Lower leg skin (tissue), 4 donors: ENCODE data around the gene PRRC2C. TPM values are rescaled to one million over a fixed set of nuclear protein-coding genes. Genes with fewer than 3 reads are reported as not detected.
"Not testable (repeated sequence)": the region's sequence is repeated elsewhere in the genome, so short reads cannot be mapped to it uniquely, and the experiment has no call there.

ENCODE experiments used
- DNase-seq, 2 donors: peaks; one replicate each; pipeline ENCODE4 v3.0.0-alpha.2; 2019; ENCODE audit warnings: low spot score in 2 of 2
- H3K4me3 ChIP-seq: fragments of 200-600 bp; sonication (generic); 2 replicates; pipeline ENCODE4 v1.5.1; 2017; ENCODE audit warnings: mild to moderate bottlenecking, low read depth; ENCODE audit not compliant: poor library complexity, severe bottlenecking
- CTCF ChIP-seq, 3 donors: fragments of 450-650 bp; IDR thresholded peaks; one replicate each; pipeline ENCODE4 v1.5.1; 2016; ENCODE audit warnings: antibody characterized with exemption in 3 of 3, mild to moderate bottlenecking in 3 of 3, moderate library complexity in 2 of 3
- POLR2A ChIP-seq, 2 donors: fragments of 450-650 bp; IDR thresholded peaks; one replicate each; pipeline ENCODE4 v1.6.1; 2016 to 2017; ENCODE audit warnings: antibody characterized with exemption in 2 of 2, mild to moderate bottlenecking in 1 of 2, moderate library complexity in 1 of 2
- WGBS, 2 donors: methylation state at CpG; one replicate each; pipeline ENCODE4 v1.1.5; 2018; 5-methylcytosine and 5-hydroxymethylcytosine counted together
- intact Hi-C: fragments of 100-400 bp; cut with DNase I; formaldehyde crosslinking; loops from one replicate; pipeline ENCODE4 v1.15.0; 2023; ENCODE audit warnings: low total_unique reads
- total RNA-seq, 4 donors: library from RNA; depleted of rRNA; stranded (reverse); fragments of >200 nt; gene quantifications; one replicate each; pipeline ENCODE4 v1.1.0, GENCODE V29; 2016

The PRRC2C gene
- total RNA-seq, 4 donors from 2014 or later = 68.6 to 93.4 (median 83.1) TPM

DNA sequence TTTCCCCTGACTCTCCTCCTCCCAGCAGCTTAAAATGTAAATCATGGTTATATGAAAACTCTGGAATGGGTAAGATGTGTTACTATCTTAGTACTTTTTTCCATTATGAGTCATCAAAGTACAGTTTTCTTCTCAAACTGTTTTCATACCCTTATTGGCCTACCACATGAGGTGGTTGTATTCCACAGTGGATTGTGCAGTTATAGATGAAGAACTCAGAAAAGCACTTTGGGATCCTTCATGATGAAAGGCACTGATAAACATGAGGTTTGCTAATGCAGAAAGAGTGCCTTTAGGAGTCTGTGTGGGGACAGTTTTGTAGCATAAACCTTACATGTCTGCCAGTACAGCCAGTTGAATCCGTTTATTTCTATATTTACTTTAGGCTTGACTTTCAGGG, 104.7 kb downstream of the PRRC2C start:
- WGBS, 2 donors = 61 to 73% methylated on average over 1 of the region's 1 CpG
- no peak overlapping the region for H3K4me3 ChIP-seq
- TF ChIP-seq POLR2A (IDR thresholded peaks at IDR 0.05) = no peak
- no peak for TF ChIP-seq CTCF (IDR thresholded peaks at IDR 0.05)
- intact Hi-C loops = no loop called here
- DNase-seq = no peak

DNA sequence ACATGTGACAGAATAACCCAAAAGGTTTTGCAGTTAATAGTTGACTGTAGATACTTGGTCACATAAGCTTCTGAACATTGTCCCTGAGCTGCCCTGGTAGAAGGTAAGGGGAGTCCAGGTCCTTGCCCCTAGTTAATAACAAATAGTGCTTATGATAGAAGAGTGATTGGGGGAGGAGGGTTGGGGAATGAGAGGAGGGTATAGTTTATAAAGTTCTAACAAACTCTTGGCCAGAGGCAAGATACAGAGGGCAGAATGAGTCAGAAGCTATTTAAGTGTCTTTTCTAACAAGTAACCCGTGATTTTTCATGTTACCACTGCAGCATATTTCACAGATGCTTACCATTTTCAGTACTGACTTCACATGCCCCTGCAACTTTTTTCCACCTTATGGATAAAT, 110.0 kb downstream of the PRRC2C start:
- 34 to 40% methylated on average over 1 of the region's 1 CpG for WGBS, 2 donors
- DNase-seq = no peak
- TF ChIP-seq POLR2A (IDR thresholded peaks at IDR 0.05) (no peak), CTCF (IDR thresholded peaks at IDR 0.05) (no peak)
- intact Hi-C loops = no loop called here
- no peak overlapping the region for H3K4me3 ChIP-seq

DNA sequence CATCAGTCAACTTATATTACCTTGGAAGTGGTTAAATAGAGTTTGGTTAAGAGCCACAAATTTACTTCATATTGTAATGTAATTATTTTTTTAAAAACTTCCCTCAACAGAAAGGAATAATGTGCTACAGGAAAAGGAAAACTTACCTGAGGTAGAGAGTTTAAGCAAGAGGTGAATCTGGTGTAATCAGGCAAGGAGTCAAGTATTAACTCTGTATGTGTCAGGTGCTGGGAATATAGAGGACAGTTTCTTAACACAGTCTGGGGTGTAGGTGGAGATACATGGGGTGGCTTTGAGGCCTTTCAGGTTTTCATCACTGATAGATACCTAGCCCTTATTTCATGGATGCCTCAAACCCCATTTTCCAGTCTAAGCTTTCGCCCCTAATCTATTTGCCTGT, 110.8 kb downstream of the PRRC2C start:
- no peak overlapping the region for H3K4me3 ChIP-seq
- WGBS, 2 donors = 97 to 100% methylated on average over 1 of the region's 1 CpG
- TF ChIP-seq POLR2A (IDR thresholded peaks at IDR 0.05) (no peak), CTCF (IDR thresholded peaks at IDR 0.05) (no peak)
- DNase-seq = no peak
- intact Hi-C loops = no loop called here

DNA sequence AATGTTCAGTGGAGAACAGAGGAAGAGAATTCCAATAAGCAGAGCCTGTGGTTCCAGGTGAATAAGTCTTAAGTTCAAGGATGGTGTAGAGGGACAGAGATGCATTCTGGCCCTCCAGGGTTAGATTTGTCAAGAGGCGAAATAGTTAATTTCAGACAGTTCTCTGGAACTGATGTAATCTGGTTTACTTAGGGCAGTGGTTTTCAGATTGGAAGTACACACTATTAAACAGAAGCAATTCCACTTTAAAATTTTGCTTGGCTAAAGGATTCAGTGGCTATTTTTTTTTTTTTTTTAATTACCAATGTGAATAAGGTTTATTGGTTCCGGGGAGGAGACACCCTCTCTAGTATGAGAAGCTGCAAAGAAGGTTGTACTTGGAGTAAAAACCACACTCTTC, 111.4 kb downstream of the PRRC2C start:
- DNase-seq = no peak
- TF ChIP-seq CTCF (IDR thresholded peaks at IDR 0.05) = no peak
- TF ChIP-seq POLR2A (IDR thresholded peaks at IDR 0.05) = no peak
- no peak overlapping the region for H3K4me3 ChIP-seq
- intact Hi-C loops = no loop called here
- 91 to 93% methylated on average over 2 of the region's 2 CpGs for WGBS, 2 donors

DNA sequence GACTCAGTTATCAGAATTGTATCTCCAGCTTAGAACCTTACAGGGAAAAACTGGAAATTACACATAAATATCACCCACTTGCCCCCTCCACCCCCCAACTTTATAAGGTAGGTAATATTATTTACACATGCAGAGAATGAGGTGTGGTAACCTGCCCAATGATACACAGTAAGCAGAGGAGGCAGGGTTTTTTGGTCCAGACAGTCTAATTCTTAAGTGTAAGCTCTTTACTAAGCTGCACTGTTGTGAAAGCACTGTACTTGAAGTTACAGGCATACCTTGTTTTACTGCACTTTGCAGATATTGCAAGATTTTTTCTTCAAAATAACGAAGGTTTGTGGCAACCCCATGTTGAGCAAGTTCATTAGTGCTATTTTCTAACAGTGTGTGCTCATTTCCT, 111.9 kb downstream of the PRRC2C start:
- intact Hi-C loops = no loop called here
- WGBS, 2 donors = 63 to 65% methylated on average over 1 of the region's 1 CpG
- H3K4me3 ChIP-seq = no peak overlapping the region
- DNase-seq = no peak
- TF ChIP-seq CTCF (IDR thresholded peaks at IDR 0.05) = no peak
- no peak for TF ChIP-seq POLR2A (IDR thresholded peaks at IDR 0.05)

DNA sequence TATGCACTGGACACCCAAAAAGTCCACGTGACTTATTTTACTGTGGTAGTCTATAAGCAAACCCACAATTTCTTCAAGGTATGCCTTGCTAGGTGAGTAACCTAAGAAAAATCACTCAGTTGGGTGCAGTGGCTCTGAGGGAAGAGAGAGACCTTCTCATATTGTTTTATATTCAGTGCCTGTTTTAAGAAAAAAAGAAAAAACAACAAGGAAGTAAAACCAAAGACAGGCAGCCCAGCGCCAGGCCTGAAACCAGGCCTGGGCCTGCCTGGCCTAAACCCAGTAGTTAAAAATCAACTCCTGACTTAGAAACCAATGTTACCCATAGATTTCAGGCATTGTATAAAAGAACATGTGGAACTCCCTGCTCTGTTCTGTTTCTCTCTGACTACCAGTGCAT, 115.0 kb downstream of the PRRC2C start:
- intact Hi-C loops = not testable (repeated sequence)

More for the DNA sequence above, 115.0 kb downstream of the PRRC2C start:
- H3K4me3 ChIP-seq, DNase-seq: not testable (repeated sequence)
- WGBS, 2 donors = 90 to 96% methylated on average over 2 of the region's 2 CpGs
